GM18505 (cell line): Measurements from ENCODE around the gene HNF4A.
A peak's percentile ranks its signal among the peaks of the same experiment; 100 is the strongest.
"Not testable (repeated sequence)": the region's sequence is repeated elsewhere in the genome, so short reads cannot be mapped to it uniquely, and the experiment has no call there.

Experiments
- ATAC-seq: cut with Tn5 transposase; IDR thresholded peaks from one replicate; pipeline ENCODE4 v1.9.1; 2021; ENCODE audit not compliant: unreplicated experiment
- POLR2A ChIP-seq: IDR thresholded peaks from 4 replicates; pipeline ENCODE4 v1.6.1; 2011; ENCODE audit warnings: borderline replicate concordance; ENCODE audit not compliant: insufficient read depth, insufficient read length; ENCODE audit errors: extremely low read depth

HNF4A gene

DNA sequence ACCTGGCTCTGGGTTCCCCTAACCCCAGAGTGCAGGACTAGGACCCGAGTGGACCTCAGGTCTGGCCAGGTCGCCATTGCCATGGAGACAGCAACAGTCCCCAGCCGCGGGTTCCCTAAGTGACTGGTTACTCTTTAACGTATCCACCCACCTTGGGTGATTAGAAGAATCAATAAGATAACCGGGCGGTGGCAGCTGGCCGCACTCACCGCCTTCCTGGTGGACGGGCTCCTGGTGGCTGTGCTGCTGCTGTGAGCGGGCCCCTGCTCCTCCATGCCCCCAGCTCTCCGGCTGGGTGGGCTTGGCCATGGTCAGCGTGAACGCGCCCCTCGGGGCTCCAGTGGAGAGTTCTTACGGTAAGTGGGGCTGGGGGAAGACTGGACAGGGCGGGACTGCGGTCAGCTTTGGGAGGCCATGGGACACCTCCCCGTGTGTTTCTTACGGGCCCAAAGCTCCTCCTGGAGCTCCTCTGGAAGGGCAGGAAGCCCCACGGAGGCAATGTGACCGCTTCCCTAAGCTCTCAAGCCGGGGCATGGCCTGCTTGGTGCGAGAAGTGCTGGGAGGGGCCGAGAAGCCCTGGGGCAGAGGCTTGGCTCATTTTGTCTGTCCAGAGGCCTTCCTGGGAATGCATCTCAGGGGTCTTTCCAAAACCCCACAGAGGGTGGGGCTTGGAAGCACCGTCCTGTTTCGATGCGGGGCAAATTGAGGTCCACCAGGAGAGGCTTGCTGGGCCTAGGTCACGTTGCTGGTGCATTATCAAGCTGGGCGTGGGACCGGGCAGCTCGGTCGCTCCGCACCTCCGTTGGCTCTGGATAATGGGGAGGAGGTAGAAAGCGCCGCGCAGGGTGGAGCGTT lies at the start of gene HNF4A:
TSS of gene HNF4A (plus strand) at position 202 of the 855 bp plus-strand sequence. CDS start at position 308, 106 bp downstream.
- ATAC-seq: no peak
- TF ChIP-seq POLR2A: no peak

- no peak for ATAC-seq
- no peak for TF ChIP-seq POLR2A
Observed at GRCh38 chr20:44306927-44307326, 48.6 kb upstream of the HNF4A start.

GRCh38 chr20:44309763-44310663 lies 45.5 kb upstream of the HNF4A start:
- ATAC-seq: peak; percentile 15
- TF ChIP-seq POLR2A: no peak

DNA sequence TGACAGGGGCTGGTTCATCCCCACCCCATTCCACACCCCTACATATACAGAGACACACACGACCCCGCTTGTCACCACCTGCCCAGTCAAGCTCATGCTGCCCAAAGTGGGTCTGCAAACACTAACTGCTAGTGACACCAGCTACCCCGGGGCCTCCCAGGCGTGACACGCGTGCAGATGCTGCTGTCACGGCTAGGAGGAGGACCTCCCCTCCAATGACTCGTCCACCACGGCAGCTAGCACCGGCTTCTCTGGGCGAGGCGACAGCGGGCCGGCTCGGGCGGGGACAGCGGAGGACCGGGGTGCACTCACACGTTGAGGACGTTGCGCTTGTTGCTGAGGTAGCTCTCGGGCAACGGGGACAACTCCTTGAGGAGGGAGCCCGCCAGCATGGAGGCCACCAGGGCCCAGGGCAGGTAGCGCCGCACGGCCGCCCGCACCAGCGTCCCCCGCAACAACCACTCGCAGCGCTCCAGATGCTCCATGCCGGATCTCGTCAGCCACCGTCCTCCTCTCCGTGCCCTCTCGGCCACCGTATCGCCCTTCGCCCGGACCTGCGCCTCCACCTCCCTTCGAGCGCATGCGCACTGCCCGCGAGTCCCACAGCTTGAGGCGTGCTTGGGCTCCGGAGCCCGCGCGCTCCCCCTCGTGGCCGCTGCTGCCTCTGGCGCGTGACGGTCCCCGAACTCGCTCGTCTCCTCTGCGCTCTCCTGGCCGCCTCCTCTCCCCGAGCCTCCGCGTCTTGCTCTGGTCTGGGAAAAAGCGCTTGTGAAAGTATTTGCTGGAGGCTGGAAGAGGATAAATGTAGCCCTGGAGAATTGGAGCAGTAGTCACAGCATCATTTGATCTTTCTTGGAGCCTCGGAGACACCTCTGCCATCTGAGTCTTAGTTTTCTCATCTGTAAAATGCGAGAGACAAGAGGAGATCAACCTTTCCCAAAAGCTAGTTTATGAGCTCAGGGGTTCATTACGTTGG lies 44.5 kb upstream of the HNF4A start, which contains the start of gene FITM2:
TSS of gene FITM2 (minus strand) at position 539 of the 976 bp plus-strand sequence. CDS start at position 485, 54 bp downstream.
- ATAC-seq: peak; percentile 91
- TF ChIP-seq POLR2A: peak; percentile 66

DNA sequence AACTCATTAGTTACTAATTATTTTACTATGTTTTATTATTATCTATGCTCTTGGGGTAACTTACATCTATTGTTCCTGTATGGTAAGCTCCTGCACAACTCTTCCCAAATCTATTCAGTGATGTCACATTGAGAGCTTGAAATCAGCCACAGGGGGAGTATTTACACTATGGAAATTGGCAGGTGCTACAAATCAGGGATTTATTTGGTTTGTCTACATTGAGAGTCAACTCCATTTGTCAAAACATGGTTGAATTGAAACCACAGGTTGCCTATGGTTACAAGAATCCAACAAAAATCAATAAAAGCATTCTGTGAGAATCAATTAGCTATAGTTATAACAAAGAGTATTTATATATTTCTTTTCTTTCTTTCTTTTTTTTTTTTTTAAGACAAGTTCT lies 40.6 kb upstream of the HNF4A start:
- no peak for TF ChIP-seq POLR2A
- ATAC-seq: no peak

- no peak for TF ChIP-seq POLR2A
- no peak for ATAC-seq
Observed at GRCh38 chr20:44319839-44320422, 35.6 kb upstream of the HNF4A start.

DNA sequence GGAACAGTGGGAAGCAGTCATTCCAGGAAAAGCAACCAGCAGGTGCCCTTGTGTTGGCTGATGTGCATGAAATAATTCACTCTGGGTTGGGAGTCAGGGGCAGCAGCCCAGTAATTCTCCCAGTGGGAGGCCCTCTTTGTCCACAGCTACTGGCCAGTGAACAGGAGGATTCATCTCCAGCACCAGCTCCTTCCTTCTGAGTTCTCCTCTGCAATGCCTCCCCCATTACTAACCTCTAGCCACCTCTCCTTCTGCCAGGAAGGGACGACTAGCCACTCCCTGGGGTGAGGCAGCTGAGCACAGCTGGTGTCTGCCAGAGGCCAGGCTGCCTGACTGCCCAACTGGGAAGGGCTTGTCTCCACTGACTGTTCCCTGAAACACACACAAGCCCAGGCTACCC lies 31.2 kb upstream of the HNF4A start:
- ATAC-seq: no peak
- no peak for TF ChIP-seq POLR2A

GRCh38 chr20:44326391-44327159 lies 28.9 kb upstream of the HNF4A start:
- ATAC-seq: no peak
- TF ChIP-seq POLR2A: no peak

GRCh38 chr20:44327748-44328147 lies 27.8 kb upstream of the HNF4A start:
- ATAC-seq: not testable (repeated sequence)

DNA sequence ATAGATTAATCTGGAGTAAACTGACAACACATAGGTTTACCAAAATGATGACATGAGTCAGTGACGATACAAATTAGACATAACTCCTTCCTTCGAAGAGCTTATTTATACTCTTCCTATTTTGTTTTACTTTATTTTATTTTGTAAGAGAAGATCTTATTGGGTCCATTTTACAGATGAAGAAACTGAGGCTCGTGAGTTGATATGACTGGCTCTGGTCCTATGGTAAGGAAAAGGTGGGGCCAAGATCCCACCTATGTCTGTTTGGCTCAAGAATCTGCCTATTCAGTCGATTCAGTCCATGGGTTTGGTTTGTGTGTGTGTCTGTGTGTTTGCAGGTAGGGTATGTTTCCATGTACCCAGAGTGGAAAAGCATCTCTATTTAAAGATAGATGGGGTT lies 27.1 kb upstream of the HNF4A start:
- no peak for TF ChIP-seq POLR2A
- ATAC-seq: no peak

- TF ChIP-seq POLR2A: no peak
- no peak for ATAC-seq
Observed at GRCh38 chr20:44331201-44331600, 24.3 kb upstream of the HNF4A start.

DNA sequence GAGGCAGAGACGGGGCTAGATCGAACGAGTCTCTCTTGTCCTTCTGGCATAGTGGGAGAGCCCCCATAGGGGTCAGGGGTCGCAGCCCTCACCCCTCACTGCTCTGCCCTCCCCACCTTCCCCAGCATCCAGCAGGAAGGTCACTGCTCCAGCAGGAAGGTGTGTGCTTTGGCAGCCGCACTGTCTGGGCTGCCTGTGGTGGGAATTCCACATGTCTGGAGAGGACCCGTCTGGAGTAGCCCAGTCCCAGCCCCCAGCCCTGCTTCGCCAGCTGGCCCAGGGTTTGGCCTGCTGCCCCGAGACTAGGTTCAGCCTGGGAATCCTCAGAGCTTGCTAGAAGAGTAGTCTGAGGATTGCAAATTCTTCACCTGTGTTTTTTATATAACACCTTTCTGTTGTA lies 21.2 kb upstream of the HNF4A start:
- ATAC-seq: no peak
- no peak for TF ChIP-seq POLR2A

DNA sequence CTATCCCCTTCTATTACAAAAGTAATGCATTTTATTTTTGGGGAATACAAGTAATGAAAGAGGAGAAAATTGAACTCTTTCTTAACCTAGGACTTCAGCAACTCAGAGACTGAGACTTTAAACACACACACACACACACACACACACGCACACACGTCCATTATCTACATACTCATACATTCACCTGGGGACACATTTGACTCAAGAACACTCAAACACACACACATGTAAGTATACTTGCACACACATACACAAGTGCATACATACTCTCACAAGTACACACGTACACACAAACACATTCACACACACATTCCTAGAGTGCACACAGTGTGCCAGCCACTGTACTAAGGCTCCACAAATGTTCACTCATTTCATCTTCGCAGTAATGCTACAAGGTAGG lies 20.8 kb upstream of the HNF4A start:
- TF ChIP-seq POLR2A: no peak

More for the DNA sequence above, 20.8 kb upstream of the HNF4A start:
- ATAC-seq: no peak
